PFSK-1 (cell line): Measurements from ENCODE around the gene ZYX.

Experiments used
- FOXP2 ChIP-seq: optimal IDR thresholded peaks from 2 replicates; pipeline ENCODE3; 2011; ENCODE audit warnings: borderline replicate concordance, control low read depth, inconsistent platforms; ENCODE audit not compliant: insufficient read depth; ENCODE audit errors: extremely low read length, extremely low read depth
- POLR2AphosphoS5 ChIP-seq: IDR thresholded peaks from 2 replicates; pipeline ENCODE4 v1.6.1; 2012; ENCODE audit warnings: low read depth, mild to moderate bottlenecking, control low read depth, low read length, moderate library complexity
- REST ChIP-seq, 2 experiments: IDR thresholded peaks; 2 replicates each; pipeline versions ENCODE4 v1.6.1 to v1.8.0; 2011 to 2012; ENCODE audit warnings: low read depth in 2 of 2, low read length in 2 of 2, control low read depth in 1 of 2, inconsistent platforms in 1 of 2, mild to moderate bottlenecking in 1 of 2, moderate library complexity in 1 of 2; ENCODE audit not compliant: insufficient read depth in 1 of 2
- SIN3A ChIP-seq: IDR thresholded peaks from 2 replicates; pipeline ENCODE4 v1.6.1; 2012; ENCODE audit warnings: mild to moderate bottlenecking, low read length, moderate library complexity, borderline replicate concordance; ENCODE audit not compliant: insufficient read depth
- TAF1 ChIP-seq: IDR thresholded peaks from 2 replicates; pipeline ENCODE4 v1.6.1; 2012; ENCODE audit warnings: low read length, control low read depth, borderline replicate concordance; ENCODE audit not compliant: insufficient read depth

- TF ChIP-seq POLR2AphosphoS5 = no peak
- TF ChIP-seq REST (IDR thresholded peaks at IDR 0.05; ENCODE audit: insufficient read depth in 1 of 2, low read depth in 2 of 2, low read length in 2 of 2) = no peak
- TF ChIP-seq TAF1 = no peak
- no peak for TF ChIP-seq SIN3A
- TF ChIP-seq FOXP2 = no peak
Observed at GRCh38 chr7:143416565-143417149, 35.5 kb downstream of the ZYX start.
